ENCODE measurements around the gene STAMBPL1. TPM values are rescaled to one million over a fixed set of nuclear protein-coding genes. Genes with fewer than 3 reads are reported as not detected.

STAMBPL1 gene
- total RNA-seq, 2 donors from 2014 or later = 20.7 to 32.3 TPM

DNA sequence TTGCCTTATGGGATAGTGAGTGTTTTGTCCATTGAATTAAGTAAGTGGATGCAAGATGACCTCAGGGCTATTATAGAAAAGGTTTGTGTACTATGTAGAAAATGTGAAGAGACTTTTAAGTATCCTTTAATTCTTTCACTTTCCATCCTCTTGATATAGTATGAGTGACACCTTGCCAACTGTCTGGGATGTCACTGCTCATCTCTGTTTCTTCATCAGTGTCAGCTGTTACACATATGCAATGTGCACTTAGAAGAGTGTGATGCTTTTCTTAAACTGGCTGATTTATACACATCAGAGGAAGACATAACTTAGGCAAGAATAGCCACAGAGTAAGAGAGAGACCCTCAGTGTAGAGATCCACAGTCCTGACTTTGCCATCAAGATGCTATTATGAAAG lies 81.2 kb downstream of the STAMBPL1 start:
- H3K27ac Mint-ChIP-seq = no peak overlapping the region
- no peak for DNase-seq
- no peaks in the 10 kb centered on the region for H3K27me3 Mint-ChIP-seq
- H3K36me3 Mint-ChIP-seq (ENCODE audit: low read depth) = no peaks in the 10 kb centered on the region
- no peak overlapping the region for H3K4me3 Mint-ChIP-seq
- H3K9me3 ChIP-seq (ENCODE audit: control insufficient read depth, low read length, poor library complexity, severe bottlenecking) = no peaks in the 10 kb centered on the region
- ATAC-seq = no peak
- H3K4me1 Mint-ChIP-seq = peaks cover 26% of the 10 kb centered on the region

DNA sequence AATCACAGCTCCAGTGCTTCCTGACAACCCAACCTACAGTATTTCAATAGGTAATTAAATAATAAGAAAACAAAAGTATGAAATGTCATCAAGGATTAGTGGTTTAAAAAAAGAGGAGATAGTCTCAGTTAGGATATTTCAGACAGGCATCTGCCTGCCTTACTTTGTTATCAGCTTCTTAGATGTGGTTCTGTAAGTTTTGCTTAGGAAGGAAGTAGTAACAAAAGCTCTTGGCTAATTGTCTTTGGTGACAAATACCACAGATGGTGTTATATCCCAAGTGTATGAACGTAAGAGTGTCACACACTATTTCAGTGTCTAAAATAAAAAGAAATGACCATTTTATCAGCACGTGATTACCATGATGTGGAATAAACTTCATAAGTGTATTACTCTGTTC lies 82.3 kb downstream of the STAMBPL1 start:
- no peak for DNase-seq
- no peaks in the 10 kb centered on the region for H3K9me3 ChIP-seq (ENCODE audit: control insufficient read depth, low read length, poor library complexity, severe bottlenecking)
- H3K4me1 Mint-ChIP-seq = peaks cover 26% of the 10 kb centered on the region
- H3K27ac Mint-ChIP-seq = peak overlapping the region; percentile 17
- ATAC-seq = peak; percentile 96
- no peaks in the 10 kb centered on the region for H3K27me3 Mint-ChIP-seq
- no peaks in the 10 kb centered on the region for H3K36me3 Mint-ChIP-seq (ENCODE audit: low read depth)
- H3K4me3 Mint-ChIP-seq = peak overlapping the region; percentile 74

DNA sequence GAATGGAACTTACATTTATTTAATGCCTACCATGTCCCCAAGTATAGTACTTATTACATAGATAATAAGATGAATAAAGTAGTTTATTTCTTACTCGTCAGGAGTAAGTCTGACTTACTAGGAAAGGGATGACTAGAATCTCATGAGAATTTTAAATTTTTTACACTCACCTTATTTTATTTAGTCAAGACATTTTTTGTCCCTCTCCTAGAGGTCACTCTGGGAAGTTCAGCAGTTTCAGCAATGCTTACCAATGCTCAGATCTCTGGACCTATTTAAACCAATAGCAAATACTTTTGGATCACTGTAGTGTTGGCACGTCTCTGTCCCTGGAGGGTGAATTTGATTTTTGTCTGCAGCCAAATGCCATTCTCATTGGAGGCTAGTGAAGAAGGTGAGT lies 83.3 kb downstream of the STAMBPL1 start:
- H3K9me3 ChIP-seq (ENCODE audit: control insufficient read depth, low read length, poor library complexity, severe bottlenecking) = no peaks in the 10 kb centered on the region
- Mint-ChIP-seq H3K4me1 (peaks cover 26% of the 10 kb centered on the region), H3K36me3 (ENCODE audit: low read depth) (no peaks in the 10 kb centered on the region), H3K27me3 (no peaks in the 10 kb centered on the region), H3K4me3 (no peak overlapping the region), H3K27ac (no peak overlapping the region)
- no peak for ATAC-seq
- DNase-seq = no peak

DNA sequence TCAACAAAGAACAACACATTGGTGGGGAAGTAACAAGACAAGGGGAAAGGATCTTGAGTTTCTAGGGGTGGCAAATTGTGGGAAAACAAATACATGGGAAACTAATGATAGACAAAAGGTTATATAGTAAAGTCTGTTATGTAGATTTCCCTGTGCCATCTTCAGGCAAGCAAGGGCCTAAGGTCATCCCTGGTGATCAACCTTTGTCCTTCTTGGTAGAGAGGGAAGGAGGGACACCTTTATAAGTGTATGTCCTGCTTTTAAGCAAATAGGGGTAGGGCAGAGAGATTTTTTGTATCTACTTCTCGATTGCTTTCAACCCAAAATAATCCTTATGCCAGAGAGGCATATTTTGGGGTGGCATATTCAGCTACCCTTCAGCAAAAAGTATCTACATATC lies 84.3 kb downstream of the STAMBPL1 start:
- no peaks in the 10 kb centered on the region for H3K9me3 ChIP-seq (ENCODE audit: control insufficient read depth, low read length, poor library complexity, severe bottlenecking)
- ATAC-seq = no peak
- H3K4me1 Mint-ChIP-seq = peaks cover 26% of the 10 kb centered on the region
- no peak overlapping the region for H3K4me3 Mint-ChIP-seq
- H3K36me3 Mint-ChIP-seq (ENCODE audit: low read depth) = no peaks in the 10 kb centered on the region
- no peak for DNase-seq
- no peaks in the 10 kb centered on the region for H3K27me3 Mint-ChIP-seq
- H3K27ac Mint-ChIP-seq = peak overlapping the region; percentile 69

DNA sequence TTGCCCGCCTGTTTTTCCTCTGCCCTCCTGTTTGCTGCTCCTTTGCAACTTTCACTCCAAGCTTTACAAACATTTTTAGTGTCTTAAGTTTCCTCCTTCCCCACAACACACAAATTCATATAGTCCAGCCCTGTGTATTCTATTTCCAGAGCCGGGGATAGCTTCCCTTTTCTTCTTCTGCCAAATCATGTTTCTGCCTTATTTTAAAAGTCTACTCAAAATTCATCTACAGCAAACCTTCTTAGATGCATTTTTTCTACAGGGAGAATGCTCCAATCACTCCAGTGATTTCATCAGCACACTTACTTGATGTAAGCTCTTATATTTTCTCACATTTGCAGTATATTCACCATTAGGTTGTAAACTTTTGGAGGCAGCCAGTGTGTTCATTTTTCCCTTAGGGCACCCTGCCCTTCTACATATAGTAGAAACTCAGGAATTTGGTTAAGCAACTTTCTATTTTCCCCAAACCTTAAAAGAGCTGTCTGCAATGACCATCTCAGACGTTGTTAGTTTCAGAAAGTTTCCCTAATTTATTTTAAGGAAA lies 84.9 kb downstream of the STAMBPL1 start:
- DNase-seq = no peak
- H3K27ac Mint-ChIP-seq = peak overlapping the region; percentile 69
- no peak for ATAC-seq
- peaks cover 26% of the 10 kb centered on the region for H3K4me1 Mint-ChIP-seq
- H3K36me3 Mint-ChIP-seq (ENCODE audit: low read depth) = no peaks in the 10 kb centered on the region
- no peak overlapping the region for H3K4me3 Mint-ChIP-seq
- H3K9me3 ChIP-seq (ENCODE audit: control insufficient read depth, low read length, poor library complexity, severe bottlenecking) = no peaks in the 10 kb centered on the region
- no peaks in the 10 kb centered on the region for H3K27me3 Mint-ChIP-seq

DNA sequence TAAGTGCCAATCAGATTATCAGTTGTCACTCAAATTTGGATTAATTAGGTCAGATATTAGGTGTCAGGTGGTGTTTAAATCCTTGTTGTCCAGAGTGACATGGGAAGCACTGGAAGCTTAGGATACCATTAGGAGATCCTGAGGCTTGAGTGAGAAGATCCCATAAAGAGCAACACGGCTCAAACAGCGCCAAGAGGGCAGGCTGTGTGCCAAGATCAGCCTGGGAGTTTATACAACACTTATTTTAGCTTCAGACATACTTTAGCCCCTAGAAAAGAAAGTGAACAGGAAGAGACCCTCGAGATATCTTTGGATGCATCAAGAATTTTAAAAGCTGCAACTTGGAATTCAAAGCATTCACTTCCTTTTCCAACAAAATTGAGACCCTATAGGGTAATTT lies 86.8 kb downstream of the STAMBPL1 start:
- ATAC-seq = no peak
- H3K27me3 Mint-ChIP-seq = no peaks in the 10 kb centered on the region
- H3K9me3 ChIP-seq (ENCODE audit: control insufficient read depth, low read length, poor library complexity, severe bottlenecking) = no peaks in the 10 kb centered on the region
- H3K4me3 Mint-ChIP-seq = no peak overlapping the region
- no peak for DNase-seq
- peak overlapping the region; percentile 57 for H3K27ac Mint-ChIP-seq
- no peaks in the 10 kb centered on the region for H3K36me3 Mint-ChIP-seq (ENCODE audit: low read depth)
- peaks cover 19% of the 10 kb centered on the region for H3K4me1 Mint-ChIP-seq

DNA sequence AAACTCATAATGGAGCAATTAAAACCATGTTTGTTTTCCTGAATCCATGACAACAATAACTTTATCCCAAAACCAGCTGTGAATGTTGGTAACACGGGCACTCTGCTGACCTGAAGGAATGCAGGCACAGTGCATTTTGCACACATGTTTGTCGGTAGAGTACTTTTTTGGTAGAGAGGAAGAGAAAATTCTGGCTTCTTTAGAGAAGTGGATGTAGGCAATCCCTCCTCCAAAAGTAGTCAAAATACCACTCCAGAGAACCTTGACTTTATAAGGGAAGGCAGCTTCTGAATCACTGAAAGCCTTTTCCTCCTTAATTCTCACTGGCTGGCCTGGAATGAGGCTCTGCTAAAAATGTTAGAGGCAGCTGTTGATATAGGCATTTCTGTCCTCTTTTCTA lies 88.3 kb downstream of the STAMBPL1 start:
- H3K9me3 ChIP-seq (ENCODE audit: control insufficient read depth, low read length, poor library complexity, severe bottlenecking) = no peaks in the 10 kb centered on the region
- Mint-ChIP-seq H3K4me3 (no peak overlapping the region), H3K4me1 (peaks cover 11% of the 10 kb centered on the region), H3K36me3 (ENCODE audit: low read depth) (no peaks in the 10 kb centered on the region), H3K27ac (no peak overlapping the region), H3K27me3 (no peaks in the 10 kb centered on the region)
- ATAC-seq (no peak), DNase-seq (no peak)

DNA sequence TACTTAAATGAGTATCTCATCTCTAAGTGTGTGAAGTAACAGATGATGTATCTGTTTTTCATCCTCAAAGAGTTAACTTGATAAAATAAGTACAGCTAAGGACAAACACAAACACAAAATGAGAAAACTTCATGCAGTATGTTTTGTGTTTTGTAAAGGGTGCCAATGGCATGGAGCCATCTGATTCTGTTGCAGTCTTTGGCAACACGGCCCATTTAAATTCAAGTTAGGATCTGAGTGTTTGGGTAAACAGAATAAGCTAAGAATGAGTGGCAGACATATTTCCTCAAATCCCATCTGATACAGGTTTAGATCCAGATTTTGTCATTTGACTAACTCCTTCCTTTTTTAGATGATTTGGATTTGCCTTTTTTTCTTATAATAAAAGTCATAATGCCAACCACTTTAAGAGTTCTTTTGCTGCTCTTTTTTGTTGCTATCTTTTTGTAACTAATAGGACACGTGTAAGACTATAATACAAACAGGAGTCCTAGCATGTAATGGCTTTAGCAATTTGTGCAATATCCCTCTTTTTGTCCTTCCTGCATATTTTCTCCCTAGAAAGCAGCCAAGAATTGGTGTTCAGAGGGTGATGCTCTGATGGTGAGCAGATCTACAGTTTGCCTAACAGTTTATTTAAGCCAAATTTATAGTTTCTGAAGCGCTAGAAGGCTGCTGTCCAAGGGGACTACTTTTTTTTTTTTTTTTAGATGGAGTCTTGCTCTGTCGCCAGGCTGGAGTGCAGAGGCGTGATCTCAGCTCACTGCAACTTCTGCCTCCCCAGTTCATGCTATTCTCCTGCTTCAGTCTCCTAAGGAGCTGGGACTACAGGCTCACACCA lies 91.4 kb downstream of the STAMBPL1 start:
- Mint-ChIP-seq H3K27ac (no peak overlapping the region), H3K4me3 (no peak overlapping the region), H3K27me3 (no peaks in the 10 kb centered on the region), H3K4me1 (peaks cover 14% of the 10 kb centered on the region), H3K36me3 (ENCODE audit: low read depth) (peaks cover 2% of the 10 kb centered on the region)
- DNase-seq (no peak), ATAC-seq (no peak)
- H3K9me3 ChIP-seq (ENCODE audit: control insufficient read depth, low read length, poor library complexity, severe bottlenecking) = no peaks in the 10 kb centered on the region

Other genes with a start within 250 kb of the STAMBPL1 start
- not detected for gene LIPF, start 215.8 kb upstream of the STAMBPL1 start, total RNA-seq
- not detected for gene LIPK, start 174.0 kb upstream of the STAMBPL1 start, total RNA-seq
- gene LIPN, start 120.2 kb upstream of the STAMBPL1 start, total RNA-seq = under 1 TPM in 1 of 2 donors, not detected in 1; 0.80 TPM
- gene LIPM, start 77.5 kb upstream of the STAMBPL1 start, total RNA-seq = not detected
- gene ANKRD22, start 28.4 kb upstream of the STAMBPL1 start, total RNA-seq = not detected
- 1 to 10 TPM; 3.8 to 4.6 TPM for gene ACTA2, start 72.5 kb downstream of the STAMBPL1 start, total RNA-seq
- gene FAS, start 110.6 kb downstream of the STAMBPL1 start, total RNA-seq = 10 to 100 TPM; 80.0 to 82.8 TPM